CD14-positive monocyte (primary cell): ENCODE results near the gene SLIT1. TPM values are rescaled to one million over a fixed set of nuclear protein-coding genes. Genes with fewer than 3 reads are reported as not detected.
A peak's percentile ranks its signal among the peaks of the same experiment; 100 is the strongest.

ENCODE experiments used
- DNase-seq, 3 donors: peaks; one replicate each; pipeline ENCODE4 v3.0.0-alpha.2; 2011 to 2022
- H2AFZ ChIP-seq: 2 replicates; pipeline ENCODE4 v1.6.0; 2012; ENCODE audit warnings: mild to moderate bottlenecking, low read depth, low read length, inconsistent platforms; ENCODE audit not compliant: insufficient read depth, poor library complexity, severe bottlenecking
- H3K27ac ChIP-seq, 2 donors: 1 replicate in 1 of 2; 2 replicates in 1 of 2; pipeline ENCODE4 v1.5.1; 2012 to 2013; ENCODE audit warnings: low read length in 2 of 2, control low read depth in 1 of 2, inconsistent platforms in 1 of 2, low read depth in 1 of 2, mild to moderate bottlenecking in 1 of 2
- H3K27me3 ChIP-seq, 2 donors: one replicate each; pipeline versions ENCODE4 v1.6.0 to v1.6.1; 2011 to 2013; ENCODE audit warnings: low read length in 2 of 2; ENCODE audit not compliant: control insufficient read depth in 2 of 2, insufficient read depth in 2 of 2
- H3K36me3 ChIP-seq, 2 donors: replicated peaks in 1 of 2; 1 replicate in 1 of 2; 2 replicates in 1 of 2; pipeline versions ENCODE4 v1.5.1 to v1.6.1; 2012 to 2013; ENCODE audit warnings: low read length in 2 of 2, control low read depth in 1 of 2, inconsistent platforms in 1 of 2, mild to moderate bottlenecking in 1 of 2; ENCODE audit not compliant: insufficient read depth in 2 of 2, control insufficient read depth in 1 of 2
- H3K4me1 ChIP-seq, 2 donors: 1 replicate in 1 of 2; 2 replicates in 1 of 2; pipeline versions ENCODE4 v1.5.1 to v1.6.1; 2012 to 2013; ENCODE audit warnings: low read length in 2 of 2, control low read depth in 1 of 2, inconsistent platforms in 1 of 2, mild to moderate bottlenecking in 1 of 2, moderate library complexity in 1 of 2; ENCODE audit not compliant: insufficient read depth in 2 of 2, control insufficient read depth in 1 of 2
- H3K4me2 ChIP-seq: replicated peaks from 2 replicates; pipeline ENCODE3; 2012; ENCODE audit warnings: low read length, moderate library complexity, mild to moderate bottlenecking; ENCODE audit not compliant: poor library complexity, severe bottlenecking; ENCODE audit errors: extremely low read depth
- H3K4me3 ChIP-seq, 3 experiments: fragments of 200-600 bp in 1 of 3; sonication (generic) in 1 of 3; replicated peaks in 1 of 3; 1 replicate in 2 of 3; 2 replicates in 1 of 3; pipeline ENCODE4 v1.5.1; 2011 to 2013; ENCODE audit warnings: low read length in 3 of 3, mild to moderate bottlenecking in 3 of 3, control low read depth in 2 of 3, low read depth in 2 of 3, inconsistent platforms in 1 of 3, moderate library complexity in 1 of 3
- H3K79me2 ChIP-seq: 2 replicates; pipeline ENCODE4 v1.6.0; 2012; ENCODE audit warnings: mild to moderate bottlenecking, control low read depth, inconsistent platforms, low read length, moderate library complexity; ENCODE audit not compliant: insufficient read depth
- H3K9ac ChIP-seq: 2 replicates; pipeline ENCODE4 v1.6.0; 2017; ENCODE audit warnings: low read length, mild to moderate bottlenecking; ENCODE audit not compliant: insufficient read depth, poor library complexity, severe bottlenecking
- H3K9me3 ChIP-seq, 2 donors: replicated peaks in 1 of 2; 1 replicate in 1 of 2; 2 replicates in 1 of 2; pipeline versions ENCODE4 v1.5.1 to v1.6.1; 2012 to 2013; ENCODE audit warnings: low read length in 2 of 2, control low read depth in 1 of 2; ENCODE audit not compliant: control insufficient read depth in 1 of 2, insufficient read depth in 1 of 2
- H4K20me1 ChIP-seq: 2 replicates; pipeline ENCODE4 v1.6.0; 2012; ENCODE audit warnings: mild to moderate bottlenecking, low read length, control low read depth, moderate library complexity; ENCODE audit not compliant: insufficient read depth
- H3K27ac Mint-ChIP-seq, 7 donors: one replicate each; pipeline ENCODE4 v1.8.0; 2020; ENCODE audit warnings: mild to moderate bottlenecking in 7 of 7, mixed read lengths in 7 of 7, moderate library complexity in 6 of 7, inconsistent platforms in 2 of 7
- H3K27me3 Mint-ChIP-seq, 3 donors: one replicate each; pipeline ENCODE4 v1.8.0; 2021 to 2022; ENCODE audit warnings: low read depth in 3 of 3, mild to moderate bottlenecking in 3 of 3, mixed read lengths in 3 of 3, moderate library complexity in 3 of 3, inconsistent platforms in 1 of 3
- H3K36me3 Mint-ChIP-seq, 2 donors: one replicate each; pipeline ENCODE4 v1.8.0; 2020; ENCODE audit warnings: mixed read lengths in 2 of 2, inconsistent platforms in 1 of 2, mild to moderate bottlenecking in 1 of 2
- H3K4me1 Mint-ChIP-seq: one replicate; pipeline ENCODE4 v1.8.0; 2020; ENCODE audit warnings: mild to moderate bottlenecking, mixed read lengths
- H3K4me3 Mint-ChIP-seq, 2 donors: one replicate each; pipeline ENCODE4 v1.8.0; 2020; ENCODE audit warnings: mild to moderate bottlenecking in 2 of 2, mixed read lengths in 2 of 2, moderate library complexity in 1 of 2
- H3K9me3 Mint-ChIP-seq, 7 donors: one replicate each; pipeline ENCODE4 v1.8.0; 2020 to 2022; ENCODE audit warnings: mixed read lengths in 7 of 7, mild to moderate bottlenecking in 6 of 7, moderate library complexity in 6 of 7, inconsistent platforms in 2 of 7
- WGBS: methylation state at CpG from one replicate; pipeline ENCODE4 v1.1.5; 2013; ENCODE audit warnings: missing lambda C conversion rate; ENCODE audit not compliant: insufficient coverage; 5-methylcytosine and 5-hydroxymethylcytosine counted together
- intact Hi-C, 2 donors: fragments of 100-400 bp; cut with micrococcal nuclease; formaldehyde crosslinking; loops; one replicate each; pipeline versions ENCODE4 v1.15.0 to v1.15.1; 2023
- polyA plus RNA-seq, 3 donors: library from polyadenylated mRNA; depleted of rRNA in 1 of 3; unstranded in 2 of 3; stranded (reverse) in 1 of 3; fragments of 300-500 nt in 2 of 3; fragments of >200 nt in 1 of 3; fragmentation: Illumina TruSeq in 2 of 3; gene quantifications; 1 replicate in 2 of 3; 2 replicates in 1 of 3; pipeline ENCODE4 v1.2.3, GENCODE V29; 2012 to 2021
- TF ChIP-seq, protein P1 (sequence below): fragments of 200-600 bp; IDR thresholded peaks from one replicate; pipeline ENCODE4 v1.8.0; 2022; ENCODE audit warnings: antibody characterized with exemption, mild to moderate bottlenecking

SLIT1 gene
- polyA plus RNA-seq, 3 donors = 0.05 to 0.81 (median 0.16) TPM

DNA sequence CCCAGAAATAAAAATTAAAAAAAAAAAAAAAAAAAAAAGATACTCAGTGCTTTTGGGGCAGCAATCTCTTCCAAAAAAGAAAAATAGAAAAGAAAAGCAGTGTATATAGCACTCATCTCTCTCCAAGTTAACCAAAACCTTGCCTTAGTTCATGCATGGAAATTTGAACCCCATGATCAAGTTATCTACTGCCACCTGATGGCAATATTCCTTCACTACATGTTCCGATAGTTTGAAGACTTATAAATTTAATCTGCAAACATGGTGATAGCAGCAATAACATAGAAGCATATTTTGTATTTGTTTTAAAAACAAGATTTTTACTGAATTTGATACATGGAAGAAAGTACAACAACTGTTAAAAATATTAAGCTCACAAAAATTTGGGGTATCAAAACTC is 48.6 kb upstream of the SLIT1 start:
- intact Hi-C loops = loop anchor here in 1 of 2 donors (2.0 kb wide), 1 partner anchor 162 kb away; no protein-coding TSS in a partner anchor
- peak in 2 of 3 donors; percentile 18 to 37 for DNase-seq
- no peak overlapping the region for H3K27ac Mint-ChIP-seq

DNA sequence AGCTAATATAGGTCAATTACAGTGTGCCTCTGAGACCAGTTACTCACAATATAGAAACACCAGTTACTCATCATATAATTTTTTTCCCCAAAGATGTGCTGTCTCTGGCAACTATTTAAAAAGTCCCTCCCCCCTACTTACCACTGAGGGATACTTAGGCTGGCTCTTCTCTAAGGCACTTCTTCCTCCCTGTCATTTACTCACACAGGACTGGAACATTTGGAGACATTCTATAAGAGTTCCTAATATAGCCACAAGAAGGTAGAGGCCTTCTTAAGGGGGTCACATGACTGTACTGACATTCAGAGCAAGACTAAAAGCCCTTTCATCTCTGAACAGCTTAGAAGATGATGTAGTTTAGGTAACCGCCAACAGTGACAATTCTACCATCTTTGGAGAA is 44.4 kb upstream of the SLIT1 start:
- H3K27ac ChIP-seq = no peak overlapping the region
- H3K4me2 ChIP-seq = no peak overlapping the region
- TF ChIP-seq, protein P1, sequence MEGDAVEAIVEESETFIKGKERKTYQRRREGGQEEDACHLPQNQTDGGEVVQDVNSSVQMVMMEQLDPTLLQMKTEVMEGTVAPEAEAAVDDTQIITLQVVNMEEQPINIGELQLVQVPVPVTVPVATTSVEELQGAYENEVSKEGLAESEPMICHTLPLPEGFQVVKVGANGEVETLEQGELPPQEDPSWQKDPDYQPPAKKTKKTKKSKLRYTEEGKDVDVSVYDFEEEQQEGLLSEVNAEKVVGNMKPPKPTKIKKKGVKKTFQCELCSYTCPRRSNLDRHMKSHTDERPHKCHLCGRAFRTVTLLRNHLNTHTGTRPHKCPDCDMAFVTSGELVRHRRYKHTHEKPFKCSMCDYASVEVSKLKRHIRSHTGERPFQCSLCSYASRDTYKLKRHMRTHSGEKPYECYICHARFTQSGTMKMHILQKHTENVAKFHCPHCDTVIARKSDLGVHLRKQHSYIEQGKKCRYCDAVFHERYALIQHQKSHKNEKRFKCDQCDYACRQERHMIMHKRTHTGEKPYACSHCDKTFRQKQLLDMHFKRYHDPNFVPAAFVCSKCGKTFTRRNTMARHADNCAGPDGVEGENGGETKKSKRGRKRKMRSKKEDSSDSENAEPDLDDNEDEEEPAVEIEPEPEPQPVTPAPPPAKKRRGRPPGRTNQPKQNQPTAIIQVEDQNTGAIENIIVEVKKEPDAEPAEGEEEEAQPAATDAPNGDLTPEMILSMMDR = no peak
- peaks cover 54 to 79% of the 10 kb centered on the region in 2 donors for H3K36me3 ChIP-seq
- peaks cover 67 to 88% of the 10 kb centered on the region in 2 donors for H3K36me3 Mint-ChIP-seq
- WGBS = no CpG with 5 or more reads among the region's 1 CpG
- peaks cover 6% of the 10 kb centered on the region for H3K4me1 Mint-ChIP-seq
- H4K20me1 ChIP-seq = no peaks in the 10 kb centered on the region
- no peaks in the 10 kb centered on the region for H3K27me3 ChIP-seq
- no peaks in the 10 kb centered on the region for H3K79me2 ChIP-seq
- H3K27me3 Mint-ChIP-seq = no peaks in the 10 kb centered on the region
- DNase-seq = no peak
- H3K4me1 ChIP-seq = peaks cover 0 to under 1% of the 10 kb centered on the region in 2 donors
- H3K4me3 ChIP-seq = no peak overlapping the region
- no peak overlapping the region for H3K4me3 Mint-ChIP-seq
- H3K27ac Mint-ChIP-seq = no peak overlapping the region
- no peak overlapping the region for H3K9ac ChIP-seq
- no peaks in the 10 kb centered on the region for H3K9me3 Mint-ChIP-seq
- H3K9me3 ChIP-seq = no peaks in the 10 kb centered on the region
- intact Hi-C loops = no loop called here
- no peak overlapping the region for H2AFZ ChIP-seq

More for the DNA sequence above, 48.6 kb upstream of the SLIT1 start:
- Histone ChIP-seq H3K9ac (no peak overlapping the region), H3K4me3 (no peak overlapping the region), H2AFZ (no peak overlapping the region), H3K79me2 (no peaks in the 10 kb centered on the region), H3K4me1 (no peaks in the 10 kb centered on the region), H4K20me1 (no peaks in the 10 kb centered on the region), H3K4me2 (no peak overlapping the region), H3K27ac (no peak overlapping the region), H3K36me3 (peaks cover 44 to 80% of the 10 kb centered on the region in 2 donors), H3K9me3 (no peaks in the 10 kb centered on the region), H3K27me3 (no peaks in the 10 kb centered on the region)
- Mint-ChIP-seq H3K36me3 (peaks cover 58 to 83% of the 10 kb centered on the region in 2 donors), H3K27me3 (no peaks in the 10 kb centered on the region), H3K4me1 (no peaks in the 10 kb centered on the region), H3K9me3 (no peaks in the 10 kb centered on the region), H3K4me3 (no peak overlapping the region)
- TF ChIP-seq, protein P1 = peak; percentile 74
- no CpG with 5 or more reads among the region's 1 CpG for WGBS
